ENCODE measurements around the gene PNMT.

- TF ChIP-seq CTCF (conservative IDR thresholded peaks at IDR 0.05; ENCODE audit: low read length) (peak; percentile 98), EZH2phosphoT487 (IDR thresholded peaks at IDR 0.05; ENCODE audit: borderline replicate concordance, low read depth, low read length) (no peak)
Observed at GRCh38 chr17:39634384-39634871, 33.8 kb upstream of the PNMT start.
